Activated T-cell treated with anti-CD3 and anti-CD28 coated beads for 24 hours (primary cell): Measurements from ENCODE around the gene LRRC47.
"Not testable (repeated sequence)": the region's sequence is repeated elsewhere in the genome, so short reads cannot be mapped to it uniquely, and the experiment has no call there.

Experiments used
- DNase-seq: peaks from one replicate; pipeline ENCODE4 v3.0.0-alpha.2; 2020; ENCODE audit warnings: low read depth

The LRRC47 gene

DNA sequence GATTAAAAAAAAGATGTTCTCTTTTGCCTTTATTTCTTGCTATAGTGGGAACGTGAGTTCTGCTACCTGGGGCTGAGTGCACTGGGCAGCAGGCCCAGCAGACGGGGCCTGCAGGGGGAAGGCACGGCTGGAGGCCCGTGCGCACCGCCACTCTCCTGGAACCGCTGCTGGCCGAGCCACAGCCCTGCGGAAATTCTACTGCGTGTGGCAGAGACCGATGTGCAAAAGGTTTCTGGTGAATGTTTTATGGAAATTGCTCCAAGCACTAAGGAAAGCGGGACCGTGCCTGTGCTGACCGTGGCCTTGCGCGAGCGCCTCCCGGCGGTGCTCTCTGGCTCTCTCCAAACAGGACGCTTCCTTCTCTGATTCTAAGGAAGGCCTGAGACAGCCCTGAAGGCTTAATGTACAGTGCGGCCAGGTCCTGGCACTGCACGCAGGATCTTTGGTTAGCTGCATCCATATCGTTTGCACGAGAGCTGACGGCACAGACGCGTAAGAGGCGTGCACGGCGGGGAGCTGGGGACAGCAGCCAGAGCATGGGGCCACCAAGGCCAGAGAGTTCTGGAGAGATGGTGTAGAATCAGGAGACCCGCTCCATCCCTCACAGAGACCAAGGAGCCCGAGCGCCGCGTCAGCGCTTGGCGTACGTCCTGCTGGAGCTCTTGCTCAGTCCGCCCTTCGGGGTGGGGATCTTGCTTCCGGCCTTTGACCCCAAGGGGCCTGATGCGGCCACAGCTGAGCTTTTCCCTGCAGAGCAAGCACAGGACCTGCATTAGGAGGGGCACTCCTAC is 18.7 kb upstream of the LRRC47 start:
- no peak for DNase-seq

DNA sequence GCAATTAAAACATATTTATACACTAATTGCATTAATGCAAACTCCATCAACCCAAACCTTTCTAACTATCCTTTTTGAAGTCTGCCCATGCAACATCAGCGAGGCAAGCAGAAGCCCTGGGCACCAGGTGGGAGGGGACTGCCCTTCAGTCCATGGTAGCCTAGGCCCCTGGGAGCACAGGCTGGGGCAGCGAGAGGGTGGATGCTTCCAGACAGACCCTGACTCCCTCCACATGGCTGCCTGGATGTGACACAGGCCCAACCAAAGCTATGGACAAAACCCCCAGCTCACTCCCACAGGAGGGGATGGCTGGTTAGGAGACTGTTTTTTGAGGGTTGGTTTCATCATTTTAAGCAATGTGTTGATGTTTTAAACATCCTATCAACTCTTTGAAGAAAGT is 17.8 kb upstream of the LRRC47 start:
- DNase-seq: no peak

DNA sequence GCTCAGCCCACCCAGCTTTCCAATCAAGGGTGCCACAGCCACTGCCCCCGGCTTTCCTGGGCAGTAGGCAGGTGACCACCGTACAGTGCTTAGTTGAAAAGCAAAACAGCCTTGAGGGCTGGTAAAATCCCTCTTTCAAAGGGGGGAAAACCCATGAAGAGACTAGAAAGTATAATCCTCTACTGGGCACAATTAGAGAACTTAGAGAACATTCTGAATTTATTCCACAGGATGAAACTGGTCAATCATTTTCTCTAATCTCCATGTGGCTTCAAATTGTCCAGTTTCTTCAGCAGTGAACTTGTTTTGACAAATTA is 15.3 kb upstream of the LRRC47 start:
- no peak for DNase-seq

DNA sequence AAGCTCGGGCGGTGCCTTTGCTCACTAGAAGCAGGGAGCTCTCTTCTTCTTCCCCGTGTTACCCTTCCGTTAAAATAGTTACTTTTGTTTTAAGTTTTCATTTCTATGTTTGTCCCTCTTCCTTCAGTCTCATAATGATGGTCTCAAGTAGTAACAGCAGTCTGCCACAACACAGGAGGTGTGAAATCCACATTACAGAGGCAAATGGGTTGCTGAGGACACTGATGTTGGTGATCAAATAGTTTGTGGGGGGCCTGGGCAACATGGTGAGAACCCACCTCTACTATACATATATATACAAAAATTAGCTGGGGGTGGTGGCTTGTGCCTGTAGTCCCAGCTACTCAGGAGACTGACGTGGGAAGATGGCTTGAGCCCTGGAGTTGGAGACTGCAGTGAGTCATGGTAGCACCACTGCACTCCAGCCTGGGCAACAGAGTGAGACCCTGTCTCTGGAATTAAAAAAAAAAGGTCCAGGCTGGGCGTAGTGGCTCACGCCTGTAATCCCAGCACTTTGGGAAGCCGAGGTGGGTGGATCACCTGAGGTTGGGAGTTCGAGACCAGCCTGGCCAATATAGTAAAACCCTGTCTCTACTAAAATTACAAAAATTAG is 14.0 kb upstream of the LRRC47 start:
- DNase-seq: not testable (repeated sequence)

DNA sequence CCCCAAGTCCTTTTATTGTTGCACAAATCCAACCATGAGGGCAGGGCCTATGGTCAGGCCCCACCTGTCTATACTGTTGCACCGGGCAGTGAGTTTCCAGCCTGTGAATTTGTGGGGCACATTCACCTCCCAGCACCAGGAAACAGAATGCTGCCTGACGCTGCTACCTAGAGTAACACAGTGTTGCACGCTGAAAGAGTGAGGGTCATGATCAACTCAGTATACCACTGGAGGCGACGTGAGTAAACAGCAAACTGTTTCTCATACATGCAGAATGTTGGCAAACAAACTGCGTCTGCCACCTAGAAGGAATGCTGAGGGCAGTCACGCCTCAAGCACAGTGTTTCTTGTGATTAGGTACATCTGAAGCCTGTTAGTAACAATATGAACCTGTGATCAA is 13.4 kb upstream of the LRRC47 start:
- DNase-seq: no peak

DNA sequence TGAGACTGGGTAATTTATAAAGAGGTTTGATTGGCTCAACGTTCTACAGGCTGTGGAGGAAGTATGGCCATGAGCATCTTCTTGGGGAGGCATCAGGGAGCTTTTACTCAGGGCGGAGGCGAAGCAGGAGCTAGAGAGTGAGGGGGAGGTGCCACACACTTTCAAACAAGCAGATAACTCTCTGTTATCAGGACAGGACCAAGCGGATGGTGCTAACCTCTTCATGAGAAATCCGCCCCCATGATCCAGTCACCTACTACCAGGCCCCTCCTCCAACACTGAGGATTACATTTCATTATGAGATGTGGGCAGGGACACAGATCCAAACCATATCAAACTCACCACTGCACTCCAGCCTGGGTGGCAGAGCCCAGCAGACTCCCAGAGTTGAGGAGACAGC is 11.5 kb upstream of the LRRC47 start:
- no peak for DNase-seq

DNA sequence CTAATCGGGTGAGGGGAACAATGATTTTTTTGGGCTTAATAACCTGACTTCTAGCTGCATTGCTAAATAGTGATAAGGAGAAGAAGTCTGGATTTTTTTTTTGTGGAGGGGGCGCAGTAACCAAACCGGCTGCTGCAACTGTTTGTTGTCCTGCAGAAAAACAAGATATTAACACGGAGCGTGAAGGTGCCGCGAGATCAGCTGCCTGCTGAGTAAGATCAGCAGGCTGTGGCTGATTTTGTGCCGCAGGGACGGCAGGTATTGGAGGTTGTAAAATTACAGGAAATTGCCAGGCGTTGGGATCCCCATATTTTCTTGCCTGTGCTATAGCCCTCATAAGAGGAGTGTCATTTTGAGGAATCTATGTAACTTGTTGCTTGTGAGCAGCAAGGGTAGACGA is 8.7 kb upstream of the LRRC47 start:
- no peak for DNase-seq

DNA sequence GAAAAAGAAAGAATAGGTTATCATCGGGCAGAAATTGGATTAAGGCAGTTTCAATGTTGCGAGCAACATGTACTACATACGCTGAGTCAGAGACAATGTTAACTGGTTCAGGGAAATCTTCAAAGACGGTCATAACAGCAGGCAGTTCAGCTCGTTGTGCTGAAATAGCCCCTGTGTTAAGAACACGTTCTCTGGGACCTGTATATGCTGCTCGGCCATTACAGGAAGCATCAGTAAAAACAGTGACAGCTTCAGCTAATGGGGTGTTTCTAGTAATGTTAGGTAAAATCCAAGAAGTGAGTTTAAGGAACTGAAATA is 8.3 kb upstream of the LRRC47 start:
- DNase-seq: not testable (repeated sequence)

DNA sequence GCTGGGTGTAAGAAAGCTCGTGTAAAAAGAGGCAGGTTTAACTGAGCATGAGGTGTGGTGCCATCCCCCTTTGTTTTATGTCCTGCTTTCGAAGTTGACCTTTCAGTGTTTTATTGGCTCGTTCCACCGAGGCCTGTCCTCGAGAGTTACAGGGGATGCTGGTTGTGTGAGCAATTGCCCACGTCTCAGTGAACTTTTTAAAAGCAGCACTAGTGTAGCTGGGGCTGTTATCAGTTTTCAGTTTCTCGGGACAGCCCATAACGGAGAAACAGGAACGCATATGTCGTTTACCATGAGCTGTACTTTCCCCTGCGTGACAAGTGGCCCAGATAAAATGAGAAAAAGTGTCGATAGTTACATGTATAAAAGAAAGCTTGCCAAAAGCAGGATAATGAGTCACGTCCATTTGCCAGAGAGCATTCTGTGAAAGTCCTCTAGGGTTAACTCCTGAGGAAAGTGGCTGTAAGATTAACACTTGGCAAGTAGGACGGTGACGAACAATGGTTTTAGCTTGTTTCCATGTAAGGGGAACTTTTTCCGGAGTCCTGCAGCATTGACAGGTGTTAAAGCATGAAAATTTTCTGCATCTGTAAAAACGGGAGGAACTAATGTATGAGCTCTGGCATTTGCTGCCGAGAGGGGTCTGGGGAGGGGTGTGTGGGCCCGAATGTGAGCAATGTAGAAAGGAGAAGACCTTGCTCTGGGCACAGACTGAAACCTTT is 7.8 kb upstream of the LRRC47 start:
- no peak for DNase-seq

DNA sequence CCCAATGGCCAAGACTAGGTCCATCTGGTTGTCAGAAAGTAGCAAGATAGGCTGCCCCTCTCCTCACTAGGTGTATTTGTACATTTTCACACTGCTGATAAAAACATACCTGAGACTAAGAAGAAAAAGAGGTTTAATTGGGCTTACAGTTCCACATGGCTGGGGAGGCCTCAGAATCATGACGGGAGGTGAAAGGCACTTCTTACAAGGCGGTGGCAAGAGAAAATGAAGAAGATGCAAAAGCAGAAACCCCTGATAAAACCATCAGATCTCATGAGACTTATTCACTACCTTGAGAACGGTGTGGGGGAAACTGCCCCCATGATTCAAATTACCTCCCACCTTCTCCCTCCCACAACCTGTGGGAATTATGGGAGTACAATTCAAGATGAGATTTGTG is 4.5 kb upstream of the LRRC47 start:
- not testable (repeated sequence) for DNase-seq

DNA sequence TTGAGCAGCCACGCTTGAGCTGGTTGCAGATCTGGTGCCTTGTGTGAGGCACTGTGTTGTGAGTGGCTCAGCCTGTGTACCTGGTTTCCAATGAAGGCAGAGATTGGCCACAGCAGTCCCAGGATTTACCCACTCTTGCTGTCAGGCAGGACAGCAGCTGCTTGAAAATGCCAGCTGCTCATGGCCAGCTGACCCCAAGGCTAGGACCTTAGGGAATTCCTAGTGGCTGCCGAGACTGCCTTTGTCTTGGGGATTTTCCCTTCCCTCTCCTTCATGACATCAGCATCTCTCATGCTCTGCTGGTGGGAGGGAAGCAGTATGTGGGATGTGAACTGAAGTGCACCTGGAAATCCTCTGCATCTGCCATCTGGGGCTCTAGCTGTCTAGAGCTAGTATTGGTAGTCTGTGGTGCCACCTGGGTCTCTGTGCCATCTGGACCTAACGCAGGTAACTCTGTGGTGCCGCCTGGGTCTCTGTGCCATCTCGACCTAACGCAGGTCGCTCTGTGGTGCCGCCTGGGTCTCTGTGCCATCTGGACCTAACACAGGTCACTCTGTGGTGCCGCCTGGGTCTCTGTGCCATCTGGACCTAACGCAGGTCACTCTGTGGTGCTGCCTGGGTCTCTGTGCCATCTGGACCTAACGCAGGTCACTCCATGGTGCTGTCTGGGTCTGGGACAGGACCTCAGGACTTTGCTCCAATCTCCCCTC is 3.8 kb upstream of the LRRC47 start:
- DNase-seq: no peak

DNA sequence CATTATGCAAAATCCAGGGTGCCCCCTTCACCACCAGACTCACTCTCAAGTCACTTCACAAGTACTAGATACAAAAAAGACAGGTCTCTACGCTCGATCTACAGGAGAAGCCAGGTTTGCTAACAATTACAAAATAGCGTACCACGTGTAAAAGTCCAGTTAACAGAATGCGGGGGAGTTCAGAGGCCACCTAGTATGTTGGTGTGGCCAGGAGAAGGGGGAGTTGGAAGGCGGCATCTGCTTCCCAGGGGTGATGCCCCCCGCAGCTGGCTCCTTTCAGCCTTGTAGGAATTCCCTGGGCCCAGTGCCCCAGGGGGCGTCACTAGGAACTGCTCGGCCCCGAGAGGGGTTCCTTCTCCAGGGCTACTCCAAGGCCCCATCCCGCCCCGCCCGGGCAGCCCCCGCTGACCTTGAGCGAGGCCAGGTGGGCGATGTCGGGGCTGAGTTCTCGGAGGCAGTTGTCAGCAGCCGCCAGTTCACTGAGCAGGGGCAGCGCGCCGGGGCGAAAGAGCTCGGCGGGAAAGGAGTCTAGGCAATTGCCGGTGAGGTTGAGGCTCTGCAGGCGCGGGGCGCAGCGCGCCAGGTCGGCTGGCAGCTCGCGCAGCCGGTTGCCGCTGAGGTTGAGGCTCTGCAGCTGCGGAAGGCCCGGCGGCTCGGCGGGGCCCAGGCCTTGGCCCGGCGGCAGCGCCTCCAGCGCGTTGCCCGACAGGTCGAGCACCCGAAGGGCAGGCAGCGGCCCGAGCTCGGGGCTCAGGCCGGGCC is 664 bp downstream of the LRRC47 start:
- no peak for DNase-seq

DNA sequence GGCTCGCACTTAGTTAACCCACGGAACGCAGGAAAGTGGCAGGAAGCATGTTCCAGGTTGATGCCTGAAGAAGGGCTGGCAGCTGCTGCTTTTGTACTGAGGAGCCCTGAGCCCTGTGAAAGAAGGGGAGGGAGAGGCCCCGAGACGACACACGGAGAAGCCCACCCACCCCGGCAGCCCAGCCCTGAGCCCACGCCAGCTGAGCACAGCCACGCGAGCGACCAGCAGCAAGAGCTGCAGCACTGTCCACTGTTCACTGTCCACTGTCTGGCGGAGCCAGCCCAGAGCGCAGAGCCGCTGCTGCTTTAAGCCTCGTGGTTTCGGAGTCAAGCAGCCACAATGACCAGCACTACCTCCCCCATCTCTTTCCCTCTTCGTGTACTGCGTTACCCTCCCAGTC is 5.3 kb downstream of the LRRC47 start:
- no peak for DNase-seq

DNA sequence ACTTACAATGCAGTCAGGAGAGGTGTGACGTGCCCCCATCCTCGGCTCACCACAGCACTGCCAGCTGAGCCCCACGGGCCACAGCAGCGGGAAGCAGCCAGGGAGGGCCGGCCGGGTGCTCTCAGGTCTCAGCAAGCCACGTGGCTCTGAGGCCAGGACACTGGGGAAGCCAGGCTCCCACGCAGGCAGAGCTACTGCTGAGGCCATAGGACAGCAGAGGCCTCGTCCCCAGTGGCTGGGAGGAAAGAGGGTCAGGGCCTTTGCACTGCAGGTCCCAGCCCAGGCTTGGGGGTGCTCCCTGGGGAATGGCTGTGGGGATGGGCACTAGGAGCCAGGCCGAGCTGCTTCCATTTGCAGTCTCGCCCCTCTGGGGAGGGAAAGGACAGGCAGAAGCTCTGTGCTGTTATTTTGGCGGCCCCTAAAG is 5.8 kb downstream of the LRRC47 start:
- no peak for DNase-seq

DNA sequence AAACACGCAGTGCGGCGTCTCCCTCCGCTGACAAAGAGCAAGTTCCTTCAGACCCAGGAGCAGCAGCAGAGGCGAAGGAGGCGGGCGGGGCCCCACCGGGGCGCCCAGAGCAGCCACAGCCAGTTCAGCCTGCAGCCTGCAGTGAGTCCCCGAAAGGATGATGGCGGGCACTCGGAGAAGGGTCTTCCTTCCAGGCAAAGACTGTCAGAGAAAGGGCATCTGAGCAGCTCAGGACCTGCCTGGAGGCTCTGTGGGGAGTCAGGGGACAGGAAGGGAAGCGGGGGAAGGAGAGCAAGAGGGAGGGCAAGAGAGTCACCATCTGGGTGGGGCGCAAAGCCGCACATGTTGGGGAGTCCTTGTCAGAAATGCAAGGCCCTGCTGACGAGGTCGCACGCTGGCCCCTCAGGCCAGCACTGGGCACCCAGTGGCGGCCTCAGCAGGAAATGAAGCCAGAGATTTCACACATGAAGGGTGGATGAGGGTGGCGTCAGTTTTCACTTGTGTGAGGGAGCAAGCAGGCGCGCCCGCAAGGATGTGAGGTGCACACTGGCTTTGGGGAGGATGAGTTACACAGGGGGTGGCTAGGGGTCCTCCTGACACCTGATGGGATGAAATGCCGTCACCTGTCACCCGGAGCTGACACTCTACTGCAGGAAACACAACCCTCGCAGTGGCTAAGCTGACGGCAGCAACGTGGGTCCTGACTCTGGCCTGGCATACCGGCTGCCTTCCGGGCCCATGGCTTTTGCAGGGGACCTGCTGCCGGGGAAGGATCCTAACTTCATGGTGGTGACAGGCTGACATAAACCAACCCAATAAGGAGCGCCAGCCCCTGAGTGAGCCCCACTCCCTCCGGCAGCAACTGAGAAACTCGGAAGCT is 6.6 kb downstream of the LRRC47 start:
- DNase-seq: no peak

DNA sequence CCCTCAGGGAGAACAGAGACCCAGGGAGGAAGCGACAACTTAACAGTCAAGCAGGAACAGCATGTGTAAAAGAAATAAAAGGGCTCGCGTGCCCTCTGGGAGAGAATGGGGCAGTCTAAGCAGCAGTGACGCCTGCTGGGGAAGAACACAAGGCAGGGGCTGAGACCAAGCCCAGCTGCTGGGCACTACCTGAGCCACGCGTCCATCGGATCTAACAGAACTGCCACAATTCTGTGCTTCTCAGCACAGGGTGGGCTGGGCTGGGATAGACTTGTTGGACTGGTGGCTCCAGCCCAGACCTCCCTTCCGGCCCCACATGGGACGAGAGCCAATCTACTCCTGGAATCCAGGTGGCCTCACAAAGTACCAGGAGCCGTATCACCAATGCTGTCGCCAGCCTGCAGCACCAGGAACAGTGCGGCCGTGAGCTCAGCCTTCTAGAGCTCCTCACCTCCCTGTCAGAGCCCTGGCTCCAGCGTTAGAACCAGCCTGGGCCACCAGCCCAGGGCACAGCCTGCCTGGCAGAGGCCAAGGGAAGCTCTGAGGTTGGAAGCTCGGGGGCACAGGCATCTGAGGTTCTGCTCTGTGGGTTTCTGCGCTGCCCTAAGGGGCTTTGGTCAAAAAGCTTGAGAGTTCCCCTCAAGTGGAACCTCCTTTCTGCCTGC is 7.4 kb downstream of the LRRC47 start:
- DNase-seq: no peak

DNA sequence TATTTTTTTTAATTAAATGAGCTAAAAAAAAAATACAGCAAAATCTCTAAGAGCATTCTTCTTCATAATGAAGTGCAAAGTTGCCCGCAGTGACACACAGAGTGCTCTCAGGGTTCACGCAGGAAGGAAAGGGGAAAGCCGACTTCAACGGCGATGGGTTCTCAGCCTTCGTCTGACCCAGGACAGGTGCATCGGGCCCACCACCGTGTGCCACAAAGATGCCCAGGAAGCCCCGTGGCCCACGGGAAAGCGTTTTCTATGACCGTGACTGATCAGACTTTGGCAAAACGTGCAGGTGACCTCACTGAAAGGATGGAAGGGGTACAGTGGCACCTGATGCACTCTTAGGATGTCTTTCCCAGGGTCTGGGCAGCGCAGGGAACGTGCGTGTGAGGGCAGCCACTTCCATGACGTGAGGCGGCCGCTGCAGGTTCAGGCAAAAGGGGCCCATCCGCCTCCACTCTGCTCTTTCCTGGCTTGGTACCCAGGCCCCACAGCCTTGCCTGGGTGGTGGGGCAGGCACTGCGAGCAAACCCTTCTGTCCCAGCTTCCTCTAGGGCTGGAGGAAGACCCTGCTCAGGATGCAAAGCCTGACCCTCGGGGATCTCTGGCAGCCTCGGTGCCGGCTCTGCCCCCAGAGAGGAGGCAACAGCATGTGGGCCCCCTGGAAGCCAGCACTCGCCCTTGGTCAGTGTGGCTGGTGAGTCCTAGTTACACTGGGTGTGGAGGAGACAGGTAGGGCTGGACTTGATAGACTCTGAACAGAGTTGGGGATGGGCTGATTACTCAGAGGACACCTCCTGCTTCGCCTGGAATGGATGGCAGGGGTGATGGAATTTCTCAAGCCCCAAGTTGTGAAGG is 8.3 kb downstream of the LRRC47 start:
- DNase-seq: no peak

DNA sequence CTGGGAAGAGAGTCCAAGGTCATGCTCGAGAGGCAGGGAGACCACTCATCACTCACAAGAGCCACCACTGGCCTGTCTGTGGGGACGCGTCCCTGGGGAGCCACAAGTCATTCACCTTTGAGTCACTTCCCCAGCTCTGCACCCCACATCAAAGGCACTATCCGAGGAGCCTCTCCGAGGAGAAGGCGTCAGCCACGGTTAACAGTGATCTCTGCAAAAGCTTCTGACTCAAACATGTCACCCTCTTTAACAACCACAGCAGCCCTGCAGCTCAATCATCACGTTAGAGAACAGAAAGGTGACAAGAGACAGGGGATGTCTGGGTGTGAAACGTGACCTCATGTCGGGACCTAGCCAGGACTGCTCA is 9.0 kb downstream of the LRRC47 start:
- DNase-seq: peak; percentile 31

DNA sequence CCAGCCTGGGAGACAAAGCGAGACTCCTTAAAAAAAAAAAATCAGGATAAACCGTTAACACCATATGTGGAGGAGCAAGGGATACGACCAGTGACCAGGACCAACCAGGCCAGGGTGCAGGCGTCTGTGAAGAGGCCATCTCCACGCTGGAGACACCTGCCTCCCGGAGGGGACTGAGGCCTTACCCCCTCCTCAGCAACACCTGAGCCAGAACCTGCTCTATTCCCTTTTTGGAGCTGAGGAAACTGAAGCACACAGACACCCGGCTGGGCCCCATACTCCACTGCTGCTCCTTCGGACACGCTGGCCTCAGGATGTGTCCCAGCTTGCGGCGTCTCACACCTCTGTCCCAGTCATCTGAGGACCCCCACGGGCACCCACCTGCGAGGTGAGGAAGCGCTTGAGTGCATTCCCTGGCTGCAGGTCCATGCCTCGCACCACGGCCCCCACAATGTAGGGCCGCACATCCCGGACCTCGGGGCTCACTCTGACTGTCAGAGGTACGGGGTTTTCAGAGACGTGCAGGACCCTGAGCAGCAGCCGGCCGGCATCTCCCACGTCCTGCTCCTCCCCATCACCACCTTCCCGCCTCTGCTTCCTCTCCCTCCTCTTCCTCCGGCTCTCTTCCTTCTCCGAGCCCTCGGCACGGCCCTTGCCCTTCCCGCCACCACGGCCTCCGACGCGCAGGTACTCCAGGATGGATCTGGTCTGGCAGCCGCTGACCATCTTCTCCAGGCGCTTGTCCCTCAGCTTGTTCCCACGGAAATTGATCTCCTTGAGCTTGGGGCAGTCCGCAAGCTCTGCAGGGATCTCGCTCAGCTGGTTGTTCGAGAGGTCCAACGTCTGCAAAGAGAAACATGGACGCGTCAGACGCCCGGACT is 9.6 kb downstream of the LRRC47 start:
- no peak for DNase-seq
